GM12878 (cell line): Measurements from ENCODE around the gene TMEM72. TPM values are rescaled to one million over a fixed set of nuclear protein-coding genes. Genes with fewer than 3 reads are reported as not detected.

ENCODE experiments used
- ATAC-seq: fragments of 200-7000 bp; cut with Tn5 transposase; 3 replicates; pipeline ENCODE4 v1.9.1; 2020; ENCODE audit warnings: mild to moderate bottlenecking, moderate library complexity
- BruUV-seq: library from RNA; stranded (reverse); fragments of 400-500 nt; replicated peaks from 2 replicates; lab custom pipeline; 2021; lab: Mats Ljungman, UMichigan
- CTCF ChIA-PET: fragments of 300-600 bp; sonication (Branson Sonifier 250); formaldehyde crosslinking; extraction: SDS; loops from one replicate; lab custom pipeline; 2021; ENCODE audit warnings: inconsistent platforms; lab: Yijun Ruan, JAX
- POLR2A ChIA-PET: fragments of 350-600 bp; formaldehyde crosslinking; extraction: SDS; loops from one replicate; lab custom pipeline; 2021; ENCODE audit warnings: inconsistent platforms; lab: Charles Lee
- RAD21 ChIA-PET: fragments of 300-600 bp; sonication (Branson Sonifier 250); formaldehyde crosslinking; loops from one replicate; lab custom pipeline; 2023; ENCODE audit warnings: antibody characterized with exemption; ENCODE audit not compliant: unreplicated experiment; lab: Charles Lee
- SMC1A ChIA-PET: fragments of 300-600 bp; sonication (Branson Sonifier 250); formaldehyde crosslinking; loops from one replicate; lab custom pipeline; 2023; ENCODE audit not compliant: unreplicated experiment, uncharacterized antibody; lab: Charles Lee
- DNase-seq: peaks from one replicate; pipeline ENCODE4 v3.0.0-alpha.2; 2011; ENCODE audit warnings: low read depth, low spot score
- FAIRE-seq: peaks from 3 replicates; lab custom pipeline; 2011; peaks lifted over from hg19 to GRCh38; lab: Jason Lieb, UNC
- H2AFZ ChIP-seq: 2 replicates; pipeline ENCODE4 v1.6.0; 2011; ENCODE audit warnings: low read depth, low read length, control low read depth; ENCODE audit not compliant: control insufficient read depth
- H3K27ac ChIP-seq: 2 replicates; pipeline ENCODE4 v1.5.1; 2011; ENCODE audit warnings: control low read depth; ENCODE audit not compliant: control insufficient read depth, insufficient read depth
- H3K27me3 ChIP-seq, 2 experiments: replicated peaks in 1 of 2; 2 replicates each; pipeline versions ENCODE4 v1.6.0 to v1.6.1; 2011; ENCODE audit warnings: low read length in 1 of 2; ENCODE audit not compliant: control insufficient read depth in 2 of 2, insufficient read depth in 2 of 2
- H3K36me3 ChIP-seq, 2 experiments: 2 replicates each; pipeline ENCODE4 v1.5.1; 2011; ENCODE audit warnings: low read length in 1 of 2; ENCODE audit not compliant: control insufficient read depth in 2 of 2, insufficient read depth in 2 of 2
- H3K4me1 ChIP-seq: 2 replicates; pipeline ENCODE4 v1.6.1; 2011; ENCODE audit warnings: mild to moderate bottlenecking, low read length, moderate library complexity, mixed read lengths; ENCODE audit not compliant: control insufficient read depth, insufficient read depth
- H3K4me2 ChIP-seq: 2 replicates; pipeline ENCODE4 v1.6.0; 2011; ENCODE audit warnings: control low read depth; ENCODE audit not compliant: control insufficient read depth, insufficient read depth
- H3K4me3 ChIP-seq: fragments of 200-600 bp; sonication (generic); 2 replicates; pipeline ENCODE4 v1.5.1; 2016
- H3K79me2 ChIP-seq: 2 replicates; pipeline ENCODE4 v1.6.0; 2011; ENCODE audit warnings: low read length; ENCODE audit not compliant: control insufficient read depth, insufficient read depth
- H3K9ac ChIP-seq: 2 replicates; pipeline ENCODE4 v1.8.0; 2011; ENCODE audit warnings: low read length, control low read depth, mixed read lengths; ENCODE audit not compliant: control insufficient read depth, insufficient read depth
- H3K9me3 ChIP-seq: replicated peaks from 3 replicates; pipeline ENCODE4 v1.5.1; 2011; ENCODE audit warnings: mild to moderate bottlenecking, low read length; ENCODE audit not compliant: control insufficient read depth, insufficient read depth
- H4K20me1 ChIP-seq: 2 replicates; pipeline ENCODE4 v1.6.0; 2011; ENCODE audit not compliant: control insufficient read depth, insufficient read depth
- FOS ChIP-seq: IDR thresholded peaks from 3 replicates; pipeline ENCODE4 v1.6.1; 2011; ENCODE audit warnings: borderline replicate concordance; ENCODE audit not compliant: insufficient read length; ENCODE audit errors: extremely low read depth
- HDAC6 ChIP-seq: fragments of 200-600 bp; sonication (generic); IDR thresholded peaks from one replicate; pipeline ENCODE4 v1.8.0; 2017; ENCODE audit warnings: antibody characterized with exemption; ENCODE audit not compliant: unreplicated experiment
- HDGF ChIP-seq: fragments of 450-650 bp; IDR thresholded peaks from 2 replicates; pipeline ENCODE4 v1.6.1; 2016; ENCODE audit warnings: antibody characterized with exemption
- KLF5 ChIP-seq: fragments of 450-650 bp; IDR thresholded peaks from 2 replicates; pipeline ENCODE4 v1.6.1; 2014; ENCODE audit warnings: mild to moderate bottlenecking; ENCODE audit not compliant: partially characterized antibody
- NR2F1 ChIP-seq: fragments of 450-650 bp; conservative IDR thresholded peaks from 2 replicates; pipeline ENCODE4 v1.6.1; 2017; ENCODE audit warnings: mild to moderate bottlenecking
- PML ChIP-seq: IDR thresholded peaks from 2 replicates; pipeline ENCODE4 v1.6.1; 2012; ENCODE audit warnings: low read length, inconsistent platforms
- RUNX3 ChIP-seq: IDR thresholded peaks from 2 replicates; pipeline ENCODE4 v1.6.1; 2012; ENCODE audit warnings: low read length, inconsistent platforms
- TCF3 ChIP-seq: IDR thresholded peaks from 2 replicates; pipeline ENCODE4 v1.6.1; 2012; ENCODE audit warnings: low read depth, mild to moderate bottlenecking, low read length, borderline replicate concordance; ENCODE audit not compliant: insufficient read depth
- ZNF274 ChIP-seq: IDR thresholded peaks from one replicate; pipeline ENCODE4 v1.8.0; 2011; ENCODE audit not compliant: insufficient read length, insufficient read depth
- ZNF384 ChIP-seq: IDR thresholded peaks from 2 replicates; pipeline ENCODE4 v1.6.1; 2012; ENCODE audit warnings: low read depth, mild to moderate bottlenecking, low read length, improper control_type of control experiment, borderline replicate concordance
- ZNF687 ChIP-seq: fragments of 450-650 bp; IDR thresholded peaks from 2 replicates; pipeline ENCODE4 v1.6.1; 2017; ENCODE audit warnings: mild to moderate bottlenecking, moderate library complexity
- WGBS: methylation state at CpG from one replicate; pipeline ENCODE4 v1.1.6; 2016; ENCODE audit warnings: low lambda C conversion rate; ENCODE audit not compliant: insufficient replicate concordance, insufficient coverage; ENCODE audit errors: missing lambda C conversion rate; 5-methylcytosine and 5-hydroxymethylcytosine counted together
- in situ Hi-C: fragments of 300-500 bp; cut with MboI; formaldehyde crosslinking; loops from 9 replicates; pipeline ENCODE4 v1.14.3; 2018; ENCODE audit warnings: mixed read lengths
- intact Hi-C: fragments of 100-400 bp; cut with micrococcal nuclease; formaldehyde crosslinking; loops from one replicate; pipeline ENCODE4 v1.14.2; 2022; ENCODE audit not compliant: unreplicated experiment
- polyA plus RNA-seq, 11 experiments: library from polyadenylated mRNA; depleted of rRNA in 4 of 11; unstranded in 6 of 11; stranded (reverse) in 5 of 11; fragments of >200 nt; fragmentation: Nextera tagmentation in 4 of 11; fragmentation: Illumina TruSeq in 1 of 11; extraction: Ambion mirVana in 4 of 11; extraction: Trizol in 1 of 11; gene quantifications; 1 replicate in 1 of 11; 2 replicates in 10 of 11; pipeline versions ENCODE4 v1.2.1 to v1.2.3, GENCODE V29; 2011 to 2016; ENCODE audit warnings: inconsistent platforms in 2 of 11, missing spikeins in 2 of 11, low read depth in 1 of 11
- total RNA-seq, 4 experiments: library from RNA; depleted of rRNA in 3 of 4; stranded (reverse); fragments of >200 nt in 3 of 4; fragmentation: Illumina TruSeq in 1 of 4; extraction: Trizol in 1 of 4; gene quantifications; 2 replicates each; pipeline versions ENCODE4 v1.2.1 to v1.2.3, GENCODE V29; 2013 to 2021

The TMEM72 gene
- total and polyA plus RNA-seq, 10 of the 15 experiments (the other 5 are each of a cell fraction or from before 2014, with no cell fraction given): 0.12 TPM; not detected in 9

- intact Hi-C loops: no loop called here
- Histone ChIP-seq H3K9ac (no peak overlapping the region), H3K9me3 (no peaks in the 10 kb centered on the region; the same call in 2 of the 3 replicates), H3K4me2 (no peak overlapping the region), H3K27ac (no peak overlapping the region), H3K79me2 (no peaks in the 10 kb centered on the region)
- ATAC-seq: no peak
- POLR2A ChIA-PET: no interaction called here
- TF ChIP-seq NR2F1 (no peak), ZNF274 (no peak), TCF3 (no peak), PML (no peak), HDGF (no peak), HDAC6 (no peak), ZNF384 (no peak), RUNX3 (no peak), FOS (no peak), ZNF687 (no peak), KLF5 (no peak)
- TF ChIP-seq, all 136 proteins: peak for 0
- H3K36me3 ChIP-seq: no peaks in the 10 kb centered on the region
- FAIRE-seq (no peak), DNase-seq (no peak)
- no peaks in the 10 kb centered on the region for H4K20me1 ChIP-seq
- ChIA-PET CTCF (interaction anchor here (0.6 kb wide), 1 partner anchor 685 kb away, joined by 3 read pairs; no protein-coding TSS in a partner anchor), SMC1A (interaction anchor here (1.1 kb wide), 1 partner anchor 15 kb away, joined by 3 read pairs; no protein-coding TSS in a partner anchor), RAD21 (no interaction called here)
- no peak overlapping the region for H3K4me3 ChIP-seq
- no peaks in the 10 kb centered on the region; a peak in 1 of 4 replicates for H3K27me3 ChIP-seq
- in situ Hi-C loops: no loop called here
- WGBS: 46% methylated on average over 5 of the region's 5 CpGs
- no TSS peak for BruUV-seq
- H3K4me1 ChIP-seq: no peaks in the 10 kb centered on the region
- H2AFZ ChIP-seq: no peak overlapping the region
Observed at GRCh38 chr10:44893604-44894468, 17.3 kb upstream of the TMEM72 start.
